ENCODE results near the gene ANKIB1. TPM values are rescaled to one million over a fixed set of nuclear protein-coding genes. Genes with fewer than 3 reads are reported as not detected.

The ANKIB1 gene
- total and polyA plus RNA-seq, 9 of the 15 experiments (the other 6 are each of a cell fraction or from before 2014, with no cell fraction given) = 5.9 to 25.2 (median 16.1) TPM

GRCh38 chr7:92352009-92352408 is 106.2 kb downstream of the ANKIB1 start:
- Histone ChIP-seq H3K27me3 (ENCODE audit: control insufficient read depth in 2 of 2, insufficient read depth in 2 of 2, low read length in 2 of 2) (no peaks in the 10 kb centered on the region), H3K79me2 (ENCODE audit: control insufficient read depth, insufficient read depth, low read length) (no peaks in the 10 kb centered on the region), H3K4me2 (ENCODE audit: insufficient read depth, low read length) (no peak overlapping the region), H3K9ac (ENCODE audit: insufficient read depth in 1 of 2, low read depth in 2 of 2, low read length in 2 of 2) (no peak overlapping the region), H3K9me3 (replicated peaks; ENCODE audit: control insufficient read depth, insufficient read depth, low read depth, low read length) (no peaks in the 10 kb centered on the region), H3K36me3 (ENCODE audit: control insufficient read depth, insufficient read depth, low read length) (peaks cover 20% of the 10 kb centered on the region; the same call in 2 of the 3 replicates), H3K9me1 (ENCODE audit: control insufficient read depth, insufficient read depth, low read length) (no peaks in the 10 kb centered on the region), H4K20me1 (replicated peaks; ENCODE audit: control insufficient read depth, insufficient read depth, low read length) (no peaks in the 10 kb centered on the region), H3K4me1 (replicated peaks in 1 of 2; ENCODE audit: control insufficient read depth in 2 of 2, insufficient read depth in 2 of 2, low read length in 2 of 2) (peaks cover 0 to 2% of the 10 kb centered on the region in 2 experiments; a peak in 1 of 5 replicates), H3K27ac (ENCODE audit: extremely low read depth, low read depth, low read length) (no peak overlapping the region), H3K4me3 (no peak overlapping the region), H2AFZ (ENCODE audit: low read depth, low read length) (no peak overlapping the region)
- CTCF ChIA-PET (ENCODE audit: low intra/inter-chr PET ratio) = no interaction called here
- no TSS peak for BruUV-seq (replicated peaks)
- DNase-seq (ENCODE audit: extremely low read depth in 1 of 4, low spot score in 3 of 4) (no peak), ATAC-seq (no peak), FAIRE-seq (no peak)
- in situ Hi-C loops (cut with MboI) (no loop called here), intact Hi-C loops (cut with micrococcal nuclease) (no loop called here)
- POLR2A ChIA-PET = interaction anchor here (0.8 to 1.1 kb wide), 2 partner anchors 10 to 56 kb away, joined by 3 read pairs; no protein-coding TSS in a partner anchor
- TF ChIP-seq ZNF316 (IDR thresholded peaks at IDR 0.05) (peak; percentile 88), MAFG (tag; conservative IDR thresholded peaks at IDR 0.05) (peak; percentile 39; the same call in 1 of the 2 replicates), C11orf30 (IDR thresholded peaks at IDR 0.05; ENCODE audit: low read depth) (peak; percentile 73), HSF4 (CRISPR knock-in tag; IDR thresholded peaks at IDR 0.05; ENCODE audit: borderline replicate concordance) (no peak)

- Histone ChIP-seq H4K20me1 (replicated peaks; ENCODE audit: control insufficient read depth, insufficient read depth, low read length) (no peaks in the 10 kb centered on the region), H3K4me3 (no peak overlapping the region), H3K4me2 (ENCODE audit: insufficient read depth, low read length) (no peak overlapping the region), H3K27ac (ENCODE audit: extremely low read depth, low read depth, low read length) (no peak overlapping the region), H3K9me3 (replicated peaks; ENCODE audit: control insufficient read depth, insufficient read depth, low read depth, low read length) (no peaks in the 10 kb centered on the region), H2AFZ (ENCODE audit: low read depth, low read length) (no peak overlapping the region), H3K4me1 (replicated peaks in 1 of 2; ENCODE audit: control insufficient read depth in 2 of 2, insufficient read depth in 2 of 2, low read length in 2 of 2) (peaks cover 0 to 2% of the 10 kb centered on the region in 2 experiments; a peak in 1 of 5 replicates), H3K9me1 (ENCODE audit: control insufficient read depth, insufficient read depth, low read length) (no peaks in the 10 kb centered on the region), H3K36me3 (ENCODE audit: control insufficient read depth, insufficient read depth, low read length) (peaks cover 13% of the 10 kb centered on the region; the same call in 2 of the 3 replicates), H3K9ac (ENCODE audit: insufficient read depth in 1 of 2, low read depth in 2 of 2, low read length in 2 of 2) (no peak overlapping the region), H3K27me3 (ENCODE audit: control insufficient read depth in 2 of 2, insufficient read depth in 2 of 2, low read length in 2 of 2) (no peaks in the 10 kb centered on the region), H3K79me2 (ENCODE audit: control insufficient read depth, insufficient read depth, low read length) (no peaks in the 10 kb centered on the region)
- intact Hi-C loops (cut with micrococcal nuclease) (no loop called here), in situ Hi-C loops (cut with MboI) (no loop called here)
- FAIRE-seq (no peak), DNase-seq (ENCODE audit: extremely low read depth in 1 of 4, low spot score in 3 of 4) (no peak), ATAC-seq (no peak)
- ChIA-PET CTCF (ENCODE audit: low intra/inter-chr PET ratio) (no interaction called here), POLR2A (interaction anchor here (0.7 to 1.2 kb wide), 3 partner anchors 9 to 939 kb away, joined by 3 to 4 read pairs (median 3); partner anchors contain the start of gene CYP51A1)
- 93% methylated on average over 1 of the region's 1 CpG for WGBS (ENCODE audit: insufficient coverage, low coverage, missing lambda C conversion rate)
- TF ChIP-seq CTBP1 (IDR thresholded peaks at IDR 0.05; ENCODE audit: borderline replicate concordance) (no peak), HNRNPL (IDR thresholded peaks at IDR 0.05; ENCODE audit: low read depth, low read length) (no peak), FIP1L1 (IDR thresholded peaks at IDR 0.05; ENCODE audit: low read depth, low read length, poor library complexity, severe bottlenecking) (no peak), SRSF3 (IDR thresholded peaks at IDR 0.05; ENCODE audit: insufficient read depth, low read length) (no peak), ARID2 (IDR thresholded peaks at IDR 0.05) (no peak), FOXA3 (CRISPR knock-in tag; conservative IDR thresholded peaks at IDR 0.05 in 1 of 2, IDR thresholded peaks at IDR 0.05 in 1 of 2) (no peak), HCFC1 (IDR thresholded peaks at IDR 0.05; ENCODE audit: low read depth, low read length) (no peak), RBM34 (IDR thresholded peaks at IDR 0.05; ENCODE audit: borderline replicate concordance, insufficient read depth, low read length) (no peak), PREB (CRISPR knock-in tag; IDR thresholded peaks at IDR 0.05) (no peak), ELF1 (tag; IDR thresholded peaks at IDR 0.05) (no peak), FOS (IDR thresholded peaks at IDR 0.05; ENCODE audit: extremely low read depth, insufficient read length) (no peak)
- no TSS peak for BruUV-seq (replicated peaks)
Observed at GRCh38 chr7:92354214-92354613, 108.4 kb downstream of the ANKIB1 start.

All from K562 (cell line).